Activated T-helper 1 cell treated with Interleukin-2 at 50 U/mL for 16 hours (primary cell): ENCODE measurements around the gene DHRSX.
"Not testable (repeated sequence)": the region's sequence is repeated elsewhere in the genome, so short reads cannot be mapped to it uniquely, and the experiment has no call there.

ENCODE experiments used
- DNase-seq: peaks from one replicate; pipeline ENCODE4 v3.0.0-alpha.2; 2020; ENCODE audit warnings: low read depth

DHRSX gene

DNA sequence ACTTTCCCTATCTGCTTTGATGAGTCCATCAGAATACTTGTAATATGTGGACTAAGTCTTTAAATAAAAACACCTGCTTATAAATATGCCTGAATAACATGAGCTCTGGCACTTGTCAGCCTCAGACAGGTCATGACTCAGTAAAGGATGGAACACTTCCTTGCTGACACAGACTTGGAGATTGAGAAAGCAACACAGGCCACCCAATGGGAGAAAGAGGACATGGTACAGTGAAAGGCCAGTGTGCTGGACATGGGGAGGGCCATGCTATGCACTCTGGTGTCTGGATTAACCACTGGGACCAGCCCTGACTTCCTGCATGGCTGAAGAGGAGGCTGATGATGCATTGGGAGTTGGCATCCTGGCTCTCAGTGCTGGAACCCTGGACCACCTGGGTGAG, 149.5 kb downstream of the DHRSX start:
- DNase-seq = no peak

DNA sequence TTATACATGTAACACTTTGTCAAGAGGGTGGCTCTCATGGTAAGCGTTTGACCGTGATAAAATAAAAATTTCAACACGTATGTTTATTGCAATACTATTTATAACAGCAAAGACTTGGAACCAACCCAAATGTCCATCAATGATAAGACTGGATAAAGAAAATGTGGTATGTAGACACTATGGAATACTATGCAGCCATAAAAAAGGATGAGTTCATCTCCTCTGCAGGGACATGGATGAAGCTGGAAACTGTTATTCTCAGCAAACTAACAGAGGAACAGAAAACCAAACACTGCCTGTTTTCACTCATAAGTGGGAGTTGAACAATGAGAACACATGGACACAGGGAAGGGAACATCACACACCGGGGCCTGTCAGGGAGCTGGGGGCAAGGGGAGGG, 150.1 kb downstream of the DHRSX start:
- not testable (repeated sequence) for DNase-seq

DNA sequence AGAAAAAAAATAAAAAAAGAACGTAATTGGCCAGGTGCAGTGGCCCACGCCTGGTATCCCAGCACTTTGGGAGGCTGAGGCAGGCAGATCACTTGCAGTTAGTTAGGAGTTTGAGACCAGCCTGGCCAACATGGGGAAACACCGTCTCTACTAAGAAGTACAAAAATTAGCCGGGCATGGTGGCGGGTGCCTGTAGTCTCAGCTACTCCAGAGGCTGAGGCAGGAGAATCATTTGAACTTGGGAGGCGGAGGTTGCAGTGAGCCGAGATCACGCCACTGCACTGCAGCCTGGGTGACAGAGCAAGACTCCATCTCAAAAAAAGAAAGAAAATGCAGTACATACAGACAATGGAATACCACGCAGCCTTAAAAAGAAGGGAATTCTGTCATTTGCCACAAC, 150.7 kb downstream of the DHRSX start:
- not testable (repeated sequence) for DNase-seq

DNA sequence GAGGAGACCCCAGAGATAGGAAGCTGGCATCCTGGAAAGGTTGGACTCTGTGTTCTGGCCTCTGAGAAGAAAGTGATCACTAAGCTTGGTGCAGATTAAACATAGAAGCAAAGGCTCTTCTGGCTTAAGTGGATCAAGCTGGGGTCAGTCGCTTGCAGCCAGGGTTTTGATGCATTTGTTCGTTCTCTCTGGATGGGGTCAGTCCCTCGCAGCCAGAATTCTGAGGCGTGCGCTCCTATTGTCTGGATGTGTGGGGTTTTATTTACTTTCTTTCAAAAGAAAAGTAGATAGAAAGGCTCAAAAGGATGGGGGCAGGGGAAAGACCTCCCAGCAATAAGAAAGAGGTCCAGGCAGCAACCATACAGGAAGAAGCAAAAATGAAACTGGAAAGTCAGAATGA, 152.6 kb downstream of the DHRSX start:
- no peak for DNase-seq

DNA sequence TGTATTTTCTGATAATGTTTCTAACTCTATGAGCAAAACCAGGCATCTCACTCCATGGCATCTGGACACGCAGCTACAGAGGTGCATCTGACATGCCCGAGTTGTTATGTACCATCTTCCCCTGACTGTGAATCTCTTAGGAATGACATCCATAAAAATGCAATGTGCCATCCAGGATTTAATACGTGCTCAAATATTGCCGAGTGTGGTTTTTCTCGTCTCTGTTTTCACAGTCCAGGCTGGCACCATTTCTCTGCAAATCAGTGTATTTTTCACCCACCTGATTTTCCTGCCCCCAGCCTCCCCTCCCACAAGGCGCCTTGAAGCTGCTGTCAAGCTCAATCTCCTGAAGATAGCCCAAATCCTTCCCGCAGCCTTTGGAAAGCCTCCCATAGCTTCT, 154.6 kb downstream of the DHRSX start:
- DNase-seq = no peak

DNA sequence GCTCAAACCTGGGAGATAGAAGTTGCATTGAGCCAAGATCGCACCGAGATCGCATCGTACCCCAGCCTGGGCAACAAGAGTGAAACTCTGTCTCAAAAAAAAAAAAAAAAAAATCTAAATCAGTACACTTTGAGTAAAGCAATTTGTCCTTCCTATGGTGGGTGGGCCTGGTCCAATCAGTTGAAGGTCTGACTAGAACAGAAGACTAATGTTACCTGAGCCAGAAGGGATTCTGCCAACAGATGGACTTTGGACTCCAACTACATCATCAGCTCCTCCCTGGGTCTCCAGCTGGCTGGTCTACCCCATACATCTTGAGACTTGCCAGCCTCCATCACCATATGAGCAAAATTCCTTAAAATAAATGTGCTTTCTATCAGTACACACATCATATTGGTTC, 155.2 kb downstream of the DHRSX start:
- no peak for DNase-seq

DNA sequence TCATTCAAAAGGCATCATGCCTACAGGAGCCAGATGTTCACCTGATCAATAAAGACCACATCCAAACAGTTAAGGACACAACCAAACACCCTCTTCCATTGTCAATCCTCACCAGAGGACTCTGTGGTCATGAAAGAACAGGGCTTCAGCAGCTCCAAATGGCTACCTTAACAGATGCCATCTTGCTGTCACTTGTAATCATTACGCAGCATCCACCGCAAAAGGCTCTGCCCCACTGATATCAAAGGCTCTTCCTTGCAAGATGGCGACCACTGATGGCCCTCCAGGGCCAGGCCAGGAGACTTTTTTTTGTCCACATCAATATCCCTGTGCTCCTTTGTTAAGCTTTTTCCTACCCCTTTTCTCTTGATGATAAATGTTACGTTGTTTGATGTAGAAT, 157.4 kb downstream of the DHRSX start:
- no peak for DNase-seq

DNA sequence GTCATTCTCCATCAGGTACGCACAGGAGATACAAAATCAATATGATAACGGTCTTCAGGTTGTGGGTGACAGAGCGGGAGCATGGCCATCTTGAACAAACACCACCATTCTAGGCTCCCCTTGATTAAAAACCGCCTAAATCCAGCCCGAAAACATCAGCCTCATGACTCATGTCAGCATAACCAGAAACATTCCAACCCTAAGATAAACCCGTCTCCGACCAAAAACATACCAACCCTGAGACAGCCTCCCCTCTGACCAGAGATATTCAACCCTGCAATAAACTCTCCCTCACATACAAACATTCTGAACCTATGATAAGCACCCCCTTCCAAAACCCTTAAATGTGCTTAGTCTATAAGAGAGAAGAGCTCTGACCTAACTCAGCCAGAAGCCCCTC, 157.9 kb downstream of the DHRSX start:
- DNase-seq = no peak

DNA sequence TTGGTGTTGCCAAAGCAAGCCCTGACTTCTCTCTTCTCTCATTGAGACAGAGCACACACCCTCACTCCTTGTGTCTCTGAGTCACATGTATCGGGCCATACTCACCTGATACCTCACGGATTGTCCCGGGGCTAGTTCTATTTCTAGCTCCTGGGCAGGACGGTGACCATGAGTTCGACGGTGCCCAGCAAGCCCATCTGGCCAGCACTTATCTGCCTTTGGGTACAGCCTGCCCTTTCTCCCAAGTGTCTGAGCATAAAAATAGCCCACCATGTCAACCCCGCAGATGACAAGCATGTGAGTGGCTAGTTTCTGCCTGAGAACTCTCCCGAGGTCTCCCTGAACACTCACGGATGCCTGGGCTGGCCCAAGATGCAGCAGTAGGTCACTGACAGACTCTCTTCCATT, 158.5 kb downstream of the DHRSX start:
- DNase-seq = no peak

DNA sequence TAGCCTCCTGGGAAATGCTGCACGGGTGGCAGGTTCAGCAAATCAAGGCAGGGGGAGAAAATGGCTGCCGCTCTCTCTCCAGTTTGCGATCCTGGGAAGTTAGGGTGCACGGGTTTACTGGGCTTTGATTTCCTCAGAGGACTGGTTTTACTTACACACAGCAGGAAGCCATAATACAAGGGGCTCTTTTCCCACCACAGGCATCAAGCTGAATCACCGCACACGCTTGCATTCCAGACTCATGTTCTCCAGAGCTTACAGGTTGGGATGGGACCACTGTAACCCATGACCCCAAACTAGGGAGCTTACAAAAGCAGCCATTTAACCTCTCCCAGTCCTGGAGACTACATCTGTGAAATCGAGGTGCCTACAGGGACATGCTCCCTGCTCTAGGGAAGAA, 159.8 kb downstream of the DHRSX start:
- no peak for DNase-seq

DNA sequence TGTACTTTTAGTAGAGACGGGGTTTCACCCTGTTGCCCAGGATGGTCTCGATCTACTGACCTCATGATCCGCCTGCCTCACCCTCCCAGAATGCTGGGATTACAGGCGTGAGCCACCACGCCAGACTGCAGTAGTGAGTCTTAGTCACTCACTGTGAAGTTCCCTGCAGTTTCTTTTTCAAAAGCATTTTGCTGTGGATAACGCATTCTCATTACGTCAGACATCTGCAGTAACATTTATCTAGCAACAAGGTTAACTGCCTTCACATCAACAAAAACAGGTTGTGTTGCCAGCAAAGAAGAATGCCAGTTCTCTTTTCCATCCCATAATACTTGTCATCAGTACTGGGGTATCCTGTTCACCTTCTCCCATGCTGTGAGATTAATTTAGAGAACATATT, 164.6 kb downstream of the DHRSX start:
- no peak for DNase-seq

DNA sequence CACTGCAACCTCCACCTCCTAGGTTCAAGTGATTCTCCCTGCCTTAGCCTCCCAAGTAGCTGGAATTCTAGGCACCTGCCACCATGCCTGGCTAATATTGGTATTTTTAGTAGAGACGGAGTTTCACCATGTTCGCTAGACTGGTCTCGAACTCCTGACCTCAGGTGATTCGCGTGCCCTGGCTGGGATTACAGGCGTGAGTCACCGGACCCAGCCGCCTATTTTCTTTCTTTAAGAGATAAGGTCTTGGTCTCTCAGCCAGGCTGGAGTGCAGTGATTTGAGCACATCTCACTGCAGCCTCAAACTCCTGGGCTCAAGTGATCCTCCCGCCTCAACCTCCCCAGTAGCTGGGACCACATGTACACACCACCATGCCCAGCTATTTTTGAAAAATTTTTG, 166.5 kb downstream of the DHRSX start:
- DNase-seq = no peak

DNA sequence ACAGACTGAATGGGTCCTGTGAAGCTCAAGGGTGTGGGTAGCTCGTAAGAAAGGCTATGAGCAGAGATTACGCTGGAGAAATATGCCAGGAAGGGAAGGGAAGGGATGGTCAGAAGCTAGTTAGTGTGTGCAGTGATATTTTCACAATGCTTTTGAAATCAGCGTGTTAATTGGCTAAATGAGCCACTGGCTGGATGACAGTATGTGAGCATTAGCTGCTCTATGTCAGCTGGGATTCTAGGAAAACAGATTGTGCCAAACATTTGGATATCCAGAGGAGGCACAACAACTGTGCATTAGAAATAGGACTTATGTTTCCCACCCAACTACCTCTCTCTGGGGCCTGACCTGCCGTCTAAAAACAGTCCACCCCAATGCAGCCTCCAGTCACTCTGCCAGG, 168.5 kb downstream of the DHRSX start:
- no peak for DNase-seq

DNA sequence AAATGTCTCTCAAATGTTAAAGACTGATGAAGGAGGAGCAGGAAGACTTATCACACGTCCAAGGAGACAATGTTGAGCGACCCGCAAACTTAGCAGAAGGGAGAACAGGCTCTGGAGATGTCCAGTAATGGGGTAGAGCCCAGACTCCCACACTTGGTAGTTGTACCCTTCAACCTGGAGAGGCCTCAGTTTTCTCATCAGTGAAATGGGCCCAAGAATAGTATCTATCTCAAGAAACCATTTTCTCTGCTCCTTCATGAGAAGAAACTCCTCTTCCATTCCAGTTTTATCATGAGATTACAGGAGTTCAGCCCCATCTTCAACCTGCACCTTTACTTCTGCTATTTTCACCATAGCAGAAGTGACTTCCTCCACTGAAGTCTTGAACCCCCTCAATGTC, 169.9 kb downstream of the DHRSX start:
- no peak for DNase-seq

DNA sequence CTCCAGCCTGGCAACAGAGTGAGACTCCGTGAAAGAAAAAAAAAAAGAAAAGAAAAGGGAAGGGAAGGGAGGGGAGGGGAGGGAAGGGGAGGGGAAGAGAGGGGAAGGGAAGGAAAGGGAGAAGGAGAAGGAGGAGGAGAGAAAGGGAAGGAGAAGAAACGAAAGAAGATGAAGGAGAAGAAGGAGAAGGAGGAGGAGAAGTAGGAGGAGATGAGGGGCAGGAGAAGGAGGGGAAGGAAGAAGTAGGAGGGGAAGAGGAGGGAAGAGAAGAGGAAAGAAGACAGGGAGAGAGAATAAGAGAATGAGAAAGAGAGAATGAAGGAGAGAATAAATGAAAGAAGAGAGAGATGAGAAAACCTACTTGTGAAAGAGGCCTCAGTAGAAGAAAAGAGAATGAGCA, 170.3 kb downstream of the DHRSX start:
- no peak for DNase-seq

DNA sequence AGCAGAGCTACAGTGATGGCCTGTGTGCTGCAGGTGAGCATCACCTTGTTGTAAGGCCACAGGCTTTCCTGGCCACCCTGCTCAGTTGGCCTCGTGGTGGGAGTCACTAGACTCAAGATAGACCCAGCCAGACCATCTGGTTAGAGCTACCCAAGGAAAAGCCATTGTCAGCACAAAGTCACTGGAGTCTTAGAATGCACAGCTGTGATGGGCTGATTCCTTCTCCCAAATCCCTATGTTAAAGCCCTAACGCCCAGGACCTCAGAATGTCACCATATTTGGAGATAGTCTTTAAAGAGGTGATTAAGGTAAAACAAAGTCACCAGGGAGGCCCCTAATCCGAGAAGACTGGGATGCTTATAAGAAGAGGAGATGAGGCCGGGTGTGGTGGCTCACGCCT, 173.4 kb downstream of the DHRSX start:
- DNase-seq = no peak

DNA sequence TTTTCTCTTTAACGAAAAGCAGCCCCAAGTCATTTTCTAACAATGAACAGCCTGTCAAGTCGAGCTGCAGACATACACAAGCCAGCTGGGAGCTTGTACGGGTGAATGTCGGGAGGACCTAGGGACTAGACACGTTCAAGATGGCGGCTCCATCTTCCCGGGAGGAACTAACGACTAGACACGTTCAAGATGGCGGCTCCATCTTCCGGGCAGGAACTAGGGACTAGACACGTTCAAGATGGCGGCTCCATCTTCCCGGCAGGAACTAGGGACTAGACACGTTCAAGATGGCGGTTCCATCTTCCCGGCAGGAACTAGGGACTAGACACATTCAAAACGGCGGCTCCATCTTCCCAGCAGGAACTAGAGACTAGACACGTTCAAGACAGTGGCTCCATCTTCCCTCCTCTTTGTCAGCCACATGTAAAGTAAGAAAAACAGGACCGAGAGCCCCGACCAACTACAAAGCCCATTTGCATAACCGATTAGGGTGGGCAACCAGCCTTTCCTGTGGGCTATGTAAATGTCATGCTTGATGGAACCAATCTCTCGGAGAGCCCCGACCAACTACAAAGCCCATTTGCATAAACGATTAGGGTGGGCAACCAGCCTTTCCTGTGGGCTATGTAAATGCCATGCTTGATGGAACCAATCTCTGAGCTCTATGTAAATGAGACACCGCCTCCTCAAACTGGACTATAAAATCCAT, 175.5 kb downstream of the DHRSX start:
- DNase-seq = peak; percentile 11

DNA sequence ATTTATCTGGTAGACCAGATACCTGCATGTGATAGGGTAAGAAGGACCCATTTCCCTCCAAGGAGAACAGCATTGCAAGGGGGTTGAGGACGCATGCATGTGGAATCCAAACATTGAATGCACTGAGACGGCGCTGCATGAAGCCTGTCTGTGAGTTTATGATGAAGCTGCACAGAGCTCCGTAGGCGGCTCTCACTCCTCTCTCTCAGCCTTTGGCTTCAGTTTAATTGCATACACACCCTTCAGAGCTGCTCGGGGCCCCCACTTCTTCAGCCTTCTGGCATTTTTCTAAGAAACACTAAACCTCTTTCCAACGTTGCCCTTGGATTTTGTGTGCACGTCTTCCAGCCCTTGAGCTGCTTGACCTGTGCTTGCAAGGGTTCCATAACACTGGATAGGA, 176.6 kb downstream of the DHRSX start:
- DNase-seq = no peak

DNA sequence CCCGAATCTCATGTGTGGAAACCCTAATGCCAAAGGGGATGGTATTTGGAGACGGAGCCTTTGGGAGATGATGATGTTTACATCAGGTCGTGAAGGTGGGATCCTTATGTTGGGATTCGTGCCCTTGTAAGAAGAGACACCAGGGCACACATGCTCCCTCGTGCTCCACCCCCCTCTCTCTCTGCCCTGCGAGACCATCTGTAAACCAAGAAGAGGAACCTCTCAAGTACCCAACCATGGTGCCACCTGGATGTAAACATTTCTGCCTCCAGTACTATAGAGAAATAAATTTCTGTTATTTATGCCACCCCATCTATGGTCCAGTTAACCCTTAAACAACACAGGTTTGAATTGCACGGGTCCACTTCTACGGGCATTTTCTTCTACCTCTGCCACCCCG, 179.4 kb downstream of the DHRSX start:
- no peak for DNase-seq

DNA sequence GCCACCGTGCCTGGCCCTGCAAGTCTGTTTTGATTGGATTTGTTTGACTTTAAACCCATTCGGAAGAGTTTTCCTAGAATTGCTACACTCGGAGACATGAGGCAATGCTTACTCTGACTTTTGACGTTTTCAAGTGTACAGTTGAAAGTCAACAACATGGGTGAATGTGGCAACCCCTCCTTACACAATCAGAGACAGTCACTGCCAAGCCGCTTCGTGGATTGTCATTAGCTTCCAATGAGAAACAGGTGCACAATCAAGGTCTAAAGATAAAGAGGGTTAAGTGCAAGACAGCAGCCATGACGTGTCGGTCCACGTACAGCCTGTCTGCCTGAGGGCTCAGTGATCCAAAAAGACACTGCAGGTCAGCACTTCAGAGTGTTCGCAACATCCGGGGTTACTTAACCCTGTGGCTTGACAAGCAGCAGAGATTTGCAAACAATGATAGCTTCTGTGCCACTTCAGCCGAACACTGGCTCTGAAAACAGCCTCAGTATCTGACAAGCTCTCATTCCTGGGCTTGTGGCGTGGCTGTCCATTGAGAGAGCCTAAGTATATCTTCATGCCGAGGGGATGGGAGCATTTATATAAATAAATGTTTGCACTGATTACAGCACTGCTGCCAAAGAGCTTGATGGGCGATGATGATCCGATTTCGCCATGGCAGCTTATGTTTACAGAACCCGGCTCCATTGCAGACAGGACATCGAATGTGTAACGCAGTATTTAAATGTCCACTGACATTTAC, 180.0 kb downstream of the DHRSX start:
- no peak for DNase-seq

DNA sequence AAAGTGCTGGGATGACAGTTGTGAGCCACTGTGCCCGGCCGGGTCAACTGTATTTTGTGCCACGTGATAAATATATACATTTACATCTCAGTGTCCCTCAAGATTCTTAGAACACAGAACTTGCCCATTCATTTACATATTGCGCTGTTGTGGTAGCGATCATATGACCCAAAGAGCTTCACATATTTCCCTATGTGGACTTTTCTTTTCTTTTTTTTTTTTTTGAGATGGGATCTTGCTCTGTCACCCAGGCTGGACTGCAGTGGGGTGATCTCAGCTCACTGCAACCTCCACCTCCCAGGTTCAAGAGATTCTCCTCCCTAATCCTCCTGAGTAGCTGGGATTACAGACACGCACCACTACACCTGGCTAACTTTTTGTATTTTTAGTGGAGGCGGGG, 180.7 kb downstream of the DHRSX start:
- DNase-seq = no peak

DNA sequence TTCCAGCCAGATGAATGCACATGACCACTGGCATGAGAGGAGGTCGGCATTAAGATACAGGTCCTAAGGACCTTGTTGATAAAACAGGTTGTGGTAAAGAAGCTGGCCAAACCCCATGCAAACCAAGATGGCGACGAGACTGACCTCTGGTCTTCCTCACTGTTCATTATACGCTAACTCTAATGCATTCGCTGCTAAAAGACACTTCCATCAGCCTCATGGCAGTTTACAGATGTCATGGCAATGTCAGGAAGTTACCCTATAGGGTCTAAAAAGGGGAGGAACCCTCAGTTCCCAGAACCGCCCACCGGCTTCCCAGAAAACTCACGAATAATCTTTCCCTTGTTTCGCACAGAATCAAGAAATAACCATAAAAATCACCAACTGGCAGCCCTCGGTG, 182.4 kb downstream of the DHRSX start:
- no peak for DNase-seq

DNA sequence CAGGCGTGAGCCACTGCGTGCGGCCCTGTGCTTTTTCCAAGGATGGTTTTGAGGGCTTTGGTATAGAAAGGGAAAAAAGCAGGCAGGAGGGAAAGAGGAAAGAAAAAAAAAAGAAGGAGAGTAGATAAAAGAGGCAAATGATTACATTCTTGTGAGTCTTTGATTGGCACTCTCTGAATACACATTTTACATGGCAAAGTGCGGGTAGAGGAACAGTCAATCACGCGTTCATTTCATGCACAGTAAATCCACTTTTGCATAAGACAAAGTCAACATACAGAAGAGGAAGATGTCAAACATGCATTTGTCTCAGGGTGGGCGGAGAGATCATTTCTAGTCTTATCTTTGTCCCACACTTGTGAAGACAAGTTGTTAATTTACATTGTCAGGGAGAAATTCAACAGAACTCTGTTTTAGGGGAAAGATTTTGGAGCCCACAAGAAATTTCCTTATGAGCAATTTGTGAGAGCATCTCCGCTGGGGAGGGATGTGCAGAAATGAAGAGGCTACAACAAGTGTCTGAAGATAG, 183.2 kb downstream of the DHRSX start:
- no peak for DNase-seq

DNA sequence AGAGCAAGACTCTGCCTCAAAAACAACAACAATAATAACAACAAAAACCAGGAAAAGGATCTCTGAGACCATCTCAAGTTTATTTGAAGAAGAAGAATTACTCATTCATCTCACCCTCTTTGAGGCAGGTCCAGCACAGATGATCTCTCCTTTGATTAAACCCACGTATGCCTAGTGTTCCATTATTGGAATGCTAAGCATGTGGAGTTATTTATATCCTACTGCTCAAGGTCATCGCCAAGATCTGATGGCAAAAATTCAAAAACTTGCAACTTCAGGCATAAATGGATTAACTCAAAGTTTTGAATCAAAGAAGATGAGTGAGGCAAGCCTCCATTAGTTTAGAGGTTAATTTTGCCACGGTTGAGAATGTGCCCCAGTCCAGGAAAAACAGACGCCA, 184.2 kb downstream of the DHRSX start:
- no peak for DNase-seq
